DMS153 treated with DMSO at 0.1 percent for 48 hours (cell line): Measurements from ENCODE around the gene PLCD4.

ENCODE experiments used
- DNase-seq: peaks from one replicate; lab custom pipeline; 2025; ENCODE audit not compliant: unreplicated experiment; lab: John Stamatoyannopoulos, UW

The PLCD4 gene

DNA sequence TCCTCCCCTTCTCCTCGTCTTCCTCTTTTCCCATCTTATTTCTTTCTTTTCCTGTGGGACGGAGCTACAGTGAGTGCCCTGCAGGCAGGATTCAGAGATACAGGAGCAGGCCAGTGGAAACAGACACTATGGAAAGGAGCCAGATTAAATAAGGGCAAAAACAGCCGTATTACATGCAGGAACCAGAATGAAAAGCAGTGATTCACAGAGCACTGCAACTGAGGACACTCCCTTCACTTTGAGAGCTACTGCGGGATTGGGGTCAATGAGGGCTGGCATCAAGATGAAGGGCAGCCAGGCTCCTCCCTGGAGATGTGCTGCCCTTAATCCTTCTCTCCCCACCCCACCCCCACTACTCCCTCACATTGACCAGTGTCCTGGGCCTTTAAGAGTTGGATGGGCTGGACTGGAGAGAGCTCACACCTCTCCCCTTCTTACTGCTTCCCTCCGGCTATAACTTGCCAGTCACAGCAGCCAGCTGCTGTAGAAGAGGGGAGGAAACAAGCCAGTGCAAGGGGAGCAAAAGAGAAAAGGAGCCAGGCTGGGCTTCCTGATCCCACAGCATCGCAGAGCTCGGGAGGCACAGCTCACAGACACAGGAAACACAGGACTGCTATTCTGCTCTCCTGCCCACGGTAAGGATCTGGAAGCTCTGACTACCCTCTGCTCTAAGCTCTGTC lies at the start of gene PLCD4:
Gene PLCD4 (plus strand): TSS at position 464 of the 680 bp plus-strand sequence. CDS start 7,841 bp downstream, outside the sequence.
- peak; percentile 22 for DNase-seq

DNA sequence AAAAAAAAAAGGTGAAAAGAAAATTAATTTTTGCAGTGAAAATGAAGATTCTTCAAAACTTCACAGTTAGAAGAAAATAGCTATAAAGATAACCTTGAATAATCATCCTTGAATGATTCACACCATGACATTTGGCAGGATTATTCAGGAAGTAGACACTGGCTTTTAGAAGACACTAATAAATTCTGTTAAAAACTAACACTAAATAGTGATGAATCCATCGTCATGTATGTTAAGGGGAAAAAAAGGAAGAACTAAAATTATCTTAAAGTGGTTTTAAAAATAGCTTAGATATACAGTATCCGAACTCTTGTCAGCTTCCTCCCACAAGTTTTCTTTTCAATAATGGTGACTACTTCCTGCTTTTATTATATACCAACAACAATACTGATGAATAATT lies 49.8 kb upstream of the PLCD4 start:
- no peak for DNase-seq

DNA sequence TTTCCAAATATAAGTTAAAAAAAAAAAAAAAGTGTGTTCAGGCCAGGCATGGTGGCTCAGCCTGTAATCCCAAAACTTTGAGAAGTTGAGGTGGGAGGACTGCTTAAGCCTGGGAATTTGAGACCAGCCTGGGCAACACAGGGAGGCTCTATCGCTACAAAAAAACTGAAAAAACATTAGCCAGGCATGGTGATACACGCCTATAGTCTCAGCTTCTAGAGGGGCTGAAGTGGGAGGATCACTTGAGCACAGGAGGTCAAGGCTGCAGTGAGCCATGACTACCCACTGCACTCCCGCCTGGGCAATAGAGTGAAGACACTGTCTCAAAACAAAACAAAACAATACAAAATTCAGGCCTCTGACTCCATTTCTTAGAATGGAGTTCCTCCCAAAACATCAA lies 48.7 kb upstream of the PLCD4 start:
- no peak for DNase-seq

DNA sequence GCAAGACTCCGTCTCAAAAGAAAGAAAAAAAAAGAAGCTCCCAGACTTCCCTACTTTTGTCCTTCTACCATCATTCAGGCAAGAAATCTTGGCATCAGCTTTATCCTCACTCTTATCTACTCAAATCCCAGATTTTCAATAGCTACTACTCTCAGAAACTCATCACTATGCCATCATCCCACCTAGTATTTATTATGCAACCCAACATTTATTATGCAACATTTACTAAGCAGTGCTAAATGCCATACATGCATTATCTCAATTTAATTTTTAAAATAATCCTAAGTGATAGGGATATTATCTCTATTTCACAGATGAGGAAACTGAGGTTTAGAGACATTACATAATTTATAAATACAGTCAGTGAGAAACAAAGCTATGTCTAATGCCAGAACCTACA lies 43.6 kb upstream of the PLCD4 start:
- no peak for DNase-seq

DNA sequence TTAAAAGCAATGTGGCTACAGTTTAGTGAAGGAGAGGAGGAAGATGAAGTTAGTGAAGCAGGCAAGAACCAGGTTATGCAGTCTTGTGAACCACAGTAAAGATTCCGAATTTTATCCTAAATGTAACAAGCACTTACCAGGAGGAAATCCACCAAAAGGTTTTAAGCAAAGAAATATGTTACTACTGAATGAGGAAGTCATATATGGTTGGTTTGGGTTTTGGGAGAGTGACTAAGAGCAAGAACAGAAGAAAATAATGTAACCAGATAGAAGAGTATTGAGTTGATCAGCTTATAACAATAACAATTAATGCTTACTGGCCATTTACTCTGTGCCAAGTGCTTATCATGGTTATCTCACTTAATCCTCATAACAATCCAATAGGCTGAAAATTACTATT lies 41.4 kb upstream of the PLCD4 start:
- no peak for DNase-seq

DNA sequence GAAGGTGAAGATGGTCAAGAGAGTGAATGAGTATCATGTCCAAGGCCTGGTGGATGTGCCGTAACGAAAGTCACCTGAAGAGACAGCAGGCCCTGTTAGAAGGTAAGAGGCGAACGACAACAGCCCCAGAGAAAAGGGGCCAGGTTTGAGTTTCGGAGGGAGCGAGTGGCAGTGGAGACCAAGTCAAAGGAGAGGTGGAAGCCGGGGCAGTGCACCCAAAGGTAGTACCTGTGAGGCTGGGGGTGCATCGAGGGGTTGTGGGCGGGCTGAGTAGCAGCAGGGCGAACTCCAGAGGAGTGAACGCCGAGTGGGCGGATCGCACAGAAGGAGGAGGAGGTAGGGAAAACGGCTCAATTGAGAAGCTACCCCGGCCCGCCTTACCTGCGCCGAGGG lies 39.9 kb upstream of the PLCD4 start:
- DNase-seq = peak; percentile 55

DNA sequence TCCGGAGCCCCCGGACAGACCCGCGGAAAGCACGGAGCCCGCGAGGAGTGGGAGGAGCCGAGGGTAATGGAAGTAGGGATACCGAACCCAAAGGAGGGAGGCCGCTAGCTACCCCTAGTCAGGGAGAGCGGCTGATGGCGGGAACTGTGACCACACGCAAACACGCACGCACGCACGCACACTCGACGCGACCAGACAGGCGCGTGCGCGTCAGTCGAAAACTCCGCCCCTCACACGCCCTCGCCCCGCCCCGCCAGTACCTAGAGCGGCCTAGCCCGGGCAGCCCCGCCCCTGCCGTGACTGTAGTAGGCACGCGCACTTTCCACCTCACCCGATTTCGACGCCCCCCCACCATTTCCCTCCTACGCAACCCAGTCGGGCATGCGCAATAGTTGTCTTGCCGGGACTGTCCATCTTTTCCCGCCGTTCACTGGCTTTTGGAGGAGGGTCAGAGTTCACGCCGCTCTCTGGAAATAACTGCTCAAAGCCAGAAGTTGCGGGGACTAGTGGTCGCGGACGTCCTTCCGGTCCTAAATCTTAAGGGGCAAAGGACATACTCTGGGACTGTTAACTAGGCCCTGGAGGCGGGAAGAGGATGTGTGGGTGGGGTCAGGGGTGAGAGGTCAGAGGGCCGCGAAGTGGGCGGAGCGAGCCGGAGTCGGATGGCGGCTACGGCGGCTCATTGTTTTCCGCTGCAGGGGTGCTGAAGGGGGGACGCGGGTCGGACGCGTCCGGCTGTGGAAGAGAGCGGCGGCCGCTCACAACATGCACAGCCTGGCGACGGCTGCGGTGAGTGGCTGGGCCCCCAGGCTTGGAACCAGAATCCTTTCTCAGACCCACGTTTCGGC lies 39.3 kb upstream of the PLCD4 start, which contains the start of the genes CNOT9 and USP37:
Gene CNOT9 (plus strand): TSS at position 650 of the 848 bp plus-strand sequence. CDS start 116 bp downstream, at position 766.
Gene USP37 (minus strand): TSS at position 162 of the 848 bp plus-strand sequence. CDS start 9,698 bp downstream, outside the sequence.
- DNase-seq = peak; percentile 96

DNA sequence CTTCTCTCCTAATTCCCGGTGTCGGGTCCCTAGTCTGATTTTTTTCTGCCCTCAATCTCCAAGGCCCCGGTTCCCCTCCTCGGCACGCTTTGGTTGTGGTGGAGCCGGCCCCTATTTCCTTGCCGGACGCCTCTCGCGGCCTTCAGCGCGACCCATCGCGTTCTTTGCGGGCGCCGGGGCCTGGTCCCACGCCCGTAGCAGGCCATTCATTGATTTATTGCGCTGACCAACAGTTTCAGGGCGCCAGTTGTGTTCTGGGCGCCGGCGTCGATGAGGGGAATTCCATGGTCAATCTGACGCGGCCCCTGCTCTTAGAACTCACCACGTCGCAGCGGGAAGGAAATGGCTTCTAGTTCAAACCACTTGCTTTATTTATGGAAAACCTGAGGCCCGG lies 38.7 kb upstream of the PLCD4 start:
- DNase-seq = no peak

DNA sequence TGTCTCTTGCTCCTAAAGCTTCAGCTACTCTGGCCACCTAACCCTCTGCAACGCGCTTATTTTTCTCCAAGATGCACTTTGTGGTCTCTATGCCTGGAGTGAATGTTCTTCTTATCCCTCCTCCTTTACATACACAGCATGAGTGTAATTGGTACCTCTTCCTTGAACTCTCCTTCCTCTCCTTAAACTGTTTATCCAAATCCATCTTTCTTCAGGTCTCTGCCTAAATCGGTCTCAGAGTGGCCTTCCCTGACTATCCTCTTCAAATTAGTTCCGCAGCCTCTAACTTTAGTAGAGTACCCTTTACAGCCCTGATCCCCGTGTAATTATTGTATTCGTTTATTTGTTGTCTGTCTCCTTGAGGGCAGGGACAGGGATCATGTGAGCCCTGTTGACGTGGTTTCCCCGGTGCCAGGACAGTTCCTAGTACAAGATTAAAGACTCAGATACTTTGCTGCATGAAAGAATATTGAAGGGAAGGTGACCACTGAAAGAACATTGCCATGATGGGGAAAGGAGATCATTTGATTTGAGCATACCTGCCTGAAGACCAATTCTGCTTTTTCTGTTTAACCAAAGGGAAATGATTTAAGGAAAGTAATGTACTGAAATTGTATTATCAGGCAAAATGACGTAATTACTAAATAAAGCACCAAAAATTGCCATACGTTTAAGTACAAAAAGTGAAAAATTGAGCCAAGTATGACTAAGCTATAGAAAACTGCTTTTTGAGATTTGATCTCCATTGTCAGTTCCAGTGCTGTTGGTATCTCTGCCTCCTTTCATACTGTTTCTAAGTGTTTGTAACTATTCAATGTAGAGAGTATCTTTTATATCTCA lies 37.8 kb upstream of the PLCD4 start:
- no peak for DNase-seq

DNA sequence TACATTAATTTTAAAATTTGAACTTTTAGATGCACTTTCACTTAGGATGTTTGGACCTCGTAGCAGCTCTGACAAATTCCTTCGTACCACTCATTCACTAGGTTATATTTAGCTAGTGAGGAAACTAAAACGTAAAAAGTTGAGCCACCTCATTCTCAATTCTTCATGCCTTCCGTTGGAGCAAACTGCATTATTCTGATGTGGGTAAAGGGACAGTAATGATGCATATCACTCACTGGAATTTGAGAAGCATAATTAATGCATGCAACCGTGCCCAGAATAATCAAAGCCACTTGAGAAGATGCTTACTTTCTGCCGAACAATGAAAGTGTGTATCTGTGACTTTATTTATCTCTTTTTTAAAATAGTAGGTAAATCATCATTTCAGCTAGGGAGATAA lies 36.8 kb upstream of the PLCD4 start:
- DNase-seq = no peak

DNA sequence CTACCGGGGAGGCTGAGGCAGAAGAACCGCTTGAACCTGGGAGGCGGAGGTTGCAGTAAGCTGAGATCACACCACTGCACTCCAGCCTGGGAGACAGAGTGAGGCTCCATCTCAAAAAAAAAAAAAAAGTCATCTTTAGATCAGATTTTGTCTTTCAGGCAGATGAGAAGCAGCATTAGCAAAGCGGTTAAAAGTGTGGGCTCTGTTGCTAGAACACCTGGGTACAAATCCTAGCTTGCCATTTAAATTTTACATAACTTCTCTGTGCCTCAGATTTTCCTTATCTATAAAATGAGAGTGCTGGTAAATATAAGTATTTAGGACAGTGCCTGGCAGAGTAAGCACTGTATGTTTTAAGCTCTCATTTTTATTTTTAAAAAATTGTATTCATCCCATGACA lies 30.8 kb upstream of the PLCD4 start:
- DNase-seq = no peak

DNA sequence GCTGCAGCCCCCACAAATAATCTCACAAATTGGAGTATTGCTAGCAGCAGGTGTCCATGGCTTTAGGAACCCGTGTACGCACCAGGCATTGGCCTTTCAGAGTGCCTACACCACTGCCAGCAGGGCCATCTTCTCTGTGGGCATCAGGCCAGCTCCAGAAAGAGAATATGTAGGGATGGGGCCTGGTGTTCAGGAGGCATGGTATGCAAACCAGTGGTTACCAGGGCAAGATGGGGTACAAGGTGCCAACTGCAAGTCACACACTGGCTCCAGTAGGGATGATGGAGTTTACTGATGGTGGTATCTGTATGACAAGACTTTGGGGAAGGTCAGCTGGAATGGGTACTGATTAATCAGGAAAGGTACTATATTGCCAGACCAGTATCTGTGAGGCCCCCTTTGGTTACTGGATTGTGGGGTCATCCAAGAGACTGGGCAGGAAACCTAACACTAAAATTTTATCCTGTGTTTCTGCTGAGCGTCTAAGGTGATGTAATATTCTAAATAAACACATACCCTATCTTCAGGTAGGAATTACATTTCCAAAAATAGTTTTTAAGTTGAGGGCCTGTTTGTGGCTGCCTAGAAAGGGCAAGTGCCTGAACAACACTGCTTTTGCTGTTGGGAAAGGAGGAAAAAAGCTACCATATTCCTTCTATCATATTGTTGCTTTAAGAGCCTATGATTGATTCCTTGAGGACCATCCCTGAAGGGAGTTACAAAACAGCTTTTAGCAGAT lies 30.0 kb upstream of the PLCD4 start:
- DNase-seq = no peak

DNA sequence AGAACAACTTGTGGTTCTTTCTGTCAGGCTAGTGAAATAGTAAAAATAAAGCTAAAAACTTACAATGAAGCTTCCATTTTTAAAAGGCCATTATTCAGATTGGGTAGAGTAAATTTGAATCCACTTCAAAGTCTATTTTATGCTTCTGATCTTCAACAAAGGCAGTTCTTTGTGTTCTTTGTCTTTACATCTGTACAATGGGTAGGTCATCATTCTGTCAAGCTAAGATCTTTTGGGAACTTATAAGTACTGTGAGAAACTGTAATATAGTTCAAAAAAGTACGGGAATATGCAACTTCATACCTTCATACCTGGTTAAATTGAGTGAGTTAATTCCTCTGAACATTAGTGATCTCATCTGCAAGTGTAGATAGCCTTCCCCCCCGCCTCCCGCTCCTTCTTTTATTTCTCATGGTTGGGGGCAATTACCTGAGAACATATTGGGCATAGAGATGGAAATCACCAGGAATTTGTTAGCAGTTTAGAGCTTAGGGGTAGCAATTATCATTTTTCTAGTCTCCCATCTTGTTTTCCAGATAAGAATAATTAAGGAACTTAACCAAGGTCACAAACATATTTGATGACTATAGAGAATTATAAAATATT lies 29.3 kb upstream of the PLCD4 start:
- DNase-seq = no peak

DNA sequence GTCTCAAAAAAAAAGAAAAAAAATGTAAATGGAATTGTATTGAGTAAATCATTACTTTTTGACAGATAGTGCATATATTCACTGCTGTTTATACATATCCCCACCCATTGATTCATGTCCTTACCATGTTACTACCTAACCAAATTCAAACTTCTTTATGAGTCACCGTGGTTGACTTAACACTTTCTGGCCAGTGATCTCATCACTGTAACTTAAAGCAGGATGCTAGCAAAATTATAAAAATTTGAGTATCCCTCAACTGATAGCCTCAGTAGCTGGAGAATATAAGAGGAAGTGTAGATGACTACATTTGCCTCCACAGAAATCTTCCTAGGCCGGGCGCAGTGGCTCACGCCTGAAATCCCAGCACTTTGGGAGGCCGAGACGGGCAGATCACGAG lies 25.6 kb upstream of the PLCD4 start:
- DNase-seq = no peak

DNA sequence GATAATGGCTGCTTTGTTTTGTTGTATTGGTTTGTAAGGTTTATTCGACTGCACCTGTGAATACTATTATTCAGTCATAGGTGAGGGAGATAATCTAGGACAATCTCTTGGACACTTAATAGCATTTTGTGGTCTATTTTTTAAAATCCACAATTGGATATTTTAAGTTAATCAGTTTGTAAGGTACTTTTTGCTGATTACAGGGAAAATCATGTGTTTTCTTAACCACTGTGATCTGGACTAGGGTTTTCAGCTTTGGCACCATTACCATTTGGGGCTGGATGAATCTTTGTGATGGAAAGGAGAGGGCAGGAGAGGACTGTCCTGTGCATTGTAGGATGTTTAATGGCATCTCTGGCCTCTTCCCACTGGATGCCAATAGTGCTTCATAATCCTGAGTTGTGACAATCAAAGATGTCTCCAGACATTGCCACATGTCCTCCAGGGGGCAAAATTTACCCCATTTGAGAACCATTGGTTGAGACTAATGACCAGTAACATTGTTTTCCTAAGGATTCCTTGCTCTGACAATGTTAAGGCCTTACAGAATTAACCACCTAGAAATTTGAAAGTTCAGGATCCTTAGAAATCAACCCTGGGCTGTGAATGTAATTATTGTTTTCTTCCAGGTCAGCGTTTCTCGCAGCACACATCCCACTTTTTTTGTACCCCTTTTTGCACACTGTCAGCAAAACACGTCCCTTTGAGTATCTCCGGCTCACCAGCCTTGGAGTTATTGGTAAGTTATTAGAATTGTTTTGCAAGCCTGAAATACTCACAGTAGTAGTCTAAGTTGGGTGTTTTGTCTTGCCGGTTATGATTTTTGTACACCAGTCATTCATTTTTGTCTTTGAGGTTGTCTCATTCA lies 23.5 kb upstream of the PLCD4 start:
- DNase-seq = no peak

DNA sequence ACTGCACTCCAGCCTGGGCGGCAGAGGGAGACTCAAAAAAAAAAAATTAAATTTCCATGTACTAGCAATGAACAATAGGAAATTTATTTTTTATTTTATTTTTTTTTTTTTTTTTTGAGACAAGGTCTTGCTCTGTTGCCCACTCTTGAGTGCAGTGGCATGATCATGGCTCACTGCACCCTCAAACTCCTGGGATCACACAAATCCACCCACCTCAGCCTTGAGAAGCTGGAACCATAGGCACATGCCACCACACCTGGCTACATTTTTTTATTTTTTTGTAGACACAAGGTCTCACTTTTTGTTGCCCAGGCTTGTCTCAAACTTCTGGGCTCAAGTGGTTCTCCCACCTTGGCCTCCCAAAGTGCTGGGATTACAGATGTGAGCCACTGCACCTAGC lies 22.2 kb upstream of the PLCD4 start:
- no peak for DNase-seq

DNA sequence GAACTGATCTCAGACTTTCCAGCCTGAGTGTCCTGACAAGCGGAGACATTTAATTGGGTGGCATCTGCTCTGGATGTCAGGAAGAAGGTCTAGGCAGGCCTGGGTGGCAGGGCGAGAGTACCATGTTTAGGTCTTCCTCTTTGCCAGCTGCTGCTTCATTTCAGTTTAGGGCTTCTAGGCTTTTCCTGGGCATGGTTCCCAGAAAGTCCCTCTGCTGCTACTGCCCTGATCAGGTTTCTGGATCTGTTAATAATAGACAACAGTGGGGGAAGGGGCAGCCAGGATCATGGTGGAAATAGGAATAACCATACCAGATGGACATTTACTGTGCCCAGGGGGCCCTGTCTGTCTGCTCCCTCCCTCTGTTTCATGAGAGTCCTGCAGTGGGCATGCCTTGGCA lies 2.3 kb upstream of the PLCD4 start:
- DNase-seq = peak; percentile 63

DNA sequence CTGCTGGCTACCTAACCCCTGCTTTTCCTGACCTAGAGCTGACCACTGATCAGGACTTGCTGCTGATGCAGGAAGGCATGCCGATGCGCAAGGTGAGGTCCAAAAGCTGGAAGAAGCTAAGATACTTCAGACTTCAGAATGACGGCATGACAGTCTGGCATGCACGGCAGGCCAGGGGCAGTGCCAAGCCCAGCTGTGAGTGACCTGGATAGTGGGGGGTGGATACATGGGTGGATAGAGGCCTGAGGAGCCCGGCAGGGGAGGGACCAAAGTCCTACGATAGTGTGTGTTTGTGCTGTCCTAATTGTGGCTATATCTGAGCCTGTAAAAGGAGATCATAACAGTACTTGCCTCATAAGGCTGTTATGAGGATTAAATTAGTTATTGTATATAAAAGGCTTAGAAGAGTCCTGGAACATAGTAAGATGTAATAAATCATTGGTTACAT lies 8.2 kb downstream of the PLCD4 start:
- no peak for DNase-seq
